SU-DHL-6 (cell line): Measurements from ENCODE around the gene OBSCN.

Source experiments
- H2AFZ ChIP-seq: fragments of 200-600 bp; sonication (generic); 2 replicates; pipeline ENCODE4 v1.6.1; 2014; ENCODE audit warnings: low read depth, mild to moderate bottlenecking, moderate library complexity, mixed read lengths, antibody characterized with exemption, low read length; ENCODE audit not compliant: severe bottlenecking
- H3F3A ChIP-seq: fragments of 200-600 bp; shearing (Covaris generic); 2 replicates; pipeline ENCODE4 v1.6.0; 2016; ENCODE audit warnings: antibody characterized with exemption, mild to moderate bottlenecking; ENCODE audit not compliant: insufficient read depth
- H3K27ac ChIP-seq: fragments of 200-600 bp; sonication (generic); 2 replicates; pipeline ENCODE4 v1.5.1; 2016; ENCODE audit warnings: low read depth, mild to moderate bottlenecking, low read length, moderate library complexity, mixed read lengths
- H3K27me3 ChIP-seq: fragments of 200-600 bp; sonication (generic), shearing (Covaris generic); 2 replicates; pipeline ENCODE4 v1.6.0; 2014; ENCODE audit warnings: mild to moderate bottlenecking, low read length
- H3K36me3 ChIP-seq: fragments of 200-600 bp; sonication (generic); 2 replicates; pipeline ENCODE4 v1.6.1; 2014; ENCODE audit warnings: mild to moderate bottlenecking, low read length, mixed read lengths
- H3K4me2 ChIP-seq: fragments of 300-600, 200-600 bp; shearing (Covaris generic), sonication (generic); 2 replicates; pipeline ENCODE4 v1.6.0; 2014; ENCODE audit warnings: low read length, low read depth, mild to moderate bottlenecking; ENCODE audit not compliant: poor library complexity, severe bottlenecking
- H3K4me3 ChIP-seq: fragments of 200-600 bp; sonication (generic); 2 replicates; pipeline ENCODE4 v1.5.1; 2014; ENCODE audit warnings: antibody characterized with exemption, low read length, mild to moderate bottlenecking, mixed read lengths; ENCODE audit not compliant: insufficient read depth, poor library complexity, severe bottlenecking
- H3K79me2 ChIP-seq: fragments of 200-600 bp; sonication (generic); 2 replicates; pipeline ENCODE4 v1.6.1; 2014; ENCODE audit warnings: mild to moderate bottlenecking, low read length, moderate library complexity; ENCODE audit not compliant: insufficient read depth
- H3K9ac ChIP-seq: fragments of 200-600 bp; sonication (generic); 2 replicates; pipeline ENCODE4 v1.7.0; 2014; ENCODE audit warnings: mild to moderate bottlenecking, low read length
- H3K9me2 ChIP-seq: fragments of 200-600 bp; sonication (generic); replicated peaks from 2 replicates; pipeline ENCODE4 v1.6.1; 2014; ENCODE audit warnings: low read length; ENCODE audit not compliant: insufficient read depth
- H3K9me3 ChIP-seq: fragments of 200-600 bp; sonication (generic); 2 replicates; pipeline ENCODE4 v1.6.1; 2014; ENCODE audit warnings: low read length, mixed read lengths; ENCODE audit not compliant: insufficient read depth
- H4K20me1 ChIP-seq: fragments of 200-600 bp; sonication (generic); 2 replicates; pipeline ENCODE4 v1.6.1; 2014; ENCODE audit warnings: low read depth, mild to moderate bottlenecking, antibody characterized with exemption, low read length, moderate library complexity, mixed read lengths
- CTCF ChIP-seq: fragments of 200-600 bp; sonication (generic); IDR thresholded peaks from one replicate; pipeline ENCODE4 v1.5.1; 2017; ENCODE audit warnings: antibody characterized with exemption, mild to moderate bottlenecking, low read length, moderate library complexity; ENCODE audit not compliant: insufficient read depth, poor library complexity, severe bottlenecking
- EZH2phosphoT487 ChIP-seq: fragments of 200-600 bp; sonication (generic), shearing (Covaris generic); conservative IDR thresholded peaks from 2 replicates; pipeline ENCODE4 v1.6.1; 2018; ENCODE audit warnings: mild to moderate bottlenecking, antibody characterized with exemption, low read length, moderate library complexity, mixed read lengths

The OBSCN gene

GRCh38 chr1:228224198-228225164 is 16.6 kb downstream of the OBSCN start:
- no peak overlapping the region for H3K4me3 ChIP-seq
- H3F3A ChIP-seq: no peaks in the 10 kb centered on the region
- no peaks in the 10 kb centered on the region for H3K27me3 ChIP-seq
- no peak for TF ChIP-seq CTCF
- TF ChIP-seq EZH2phosphoT487: no peak
- no peaks in the 10 kb centered on the region for H3K36me3 ChIP-seq
- no peaks in the 10 kb centered on the region for H4K20me1 ChIP-seq
- no peak overlapping the region for H3K4me2 ChIP-seq
- H3K79me2 ChIP-seq: no peaks in the 10 kb centered on the region
- H3K9me2 ChIP-seq: no peaks in the 10 kb centered on the region
- no peaks in the 10 kb centered on the region for H3K9me3 ChIP-seq
- no peak overlapping the region for H3K27ac ChIP-seq
- no peak overlapping the region for H2AFZ ChIP-seq
- H3K9ac ChIP-seq: no peak overlapping the region

- Histone ChIP-seq H3K27me3 (no peaks in the 10 kb centered on the region), H3K4me3 (no peak overlapping the region), H3K27ac (no peak overlapping the region), H2AFZ (no peak overlapping the region), H3K9me2 (no peaks in the 10 kb centered on the region), H3K9me3 (no peaks in the 10 kb centered on the region), H3F3A (no peaks in the 10 kb centered on the region), H3K79me2 (no peaks in the 10 kb centered on the region), H4K20me1 (no peaks in the 10 kb centered on the region), H3K9ac (no peak overlapping the region), H3K36me3 (no peaks in the 10 kb centered on the region), H3K4me2 (no peak overlapping the region)
- TF ChIP-seq EZH2phosphoT487 (no peak), CTCF (no peak)
Measured at GRCh38 chr1:228225165-228225710, 17.4 kb downstream of the OBSCN start.

DNA sequence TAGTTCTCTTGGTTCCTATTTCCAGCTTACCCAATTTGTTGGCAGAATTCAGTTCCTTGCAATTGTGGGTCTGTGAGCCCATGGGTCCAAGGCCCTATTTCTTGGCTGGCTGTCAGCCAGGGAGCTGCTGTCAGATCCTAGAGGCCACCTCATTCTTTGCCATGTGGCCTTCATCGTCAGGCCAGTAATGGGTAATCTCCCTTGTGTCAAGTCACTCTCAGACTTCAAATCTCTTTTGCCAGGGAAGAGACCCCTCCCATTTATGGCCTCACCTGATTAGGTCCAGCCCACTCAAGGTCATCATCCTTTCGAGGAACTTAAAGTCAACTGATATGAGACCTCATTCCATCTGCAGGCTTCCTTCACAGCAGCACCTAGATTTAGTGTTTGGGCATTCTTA is 17.9 kb downstream of the OBSCN start:
- H3K27me3 ChIP-seq: no peaks in the 10 kb centered on the region
- H3K4me3 ChIP-seq: no peak overlapping the region
- H3K4me2 ChIP-seq: no peak overlapping the region
- no peak overlapping the region for H3K9ac ChIP-seq
- H3K9me3 ChIP-seq: no peaks in the 10 kb centered on the region
- no peaks in the 10 kb centered on the region for H3K9me2 ChIP-seq
- H2AFZ ChIP-seq: no peak overlapping the region
- H3K36me3 ChIP-seq: no peaks in the 10 kb centered on the region
- no peaks in the 10 kb centered on the region for H4K20me1 ChIP-seq
- no peak overlapping the region for H3K27ac ChIP-seq
- no peaks in the 10 kb centered on the region for H3F3A ChIP-seq
- no peaks in the 10 kb centered on the region for H3K79me2 ChIP-seq
- no peak for TF ChIP-seq EZH2phosphoT487
